Prostate gland (tissue), 2 donors: Measurements from ENCODE around the gene PTF1A.

Experiments used
- POLR2A ChIP-seq: fragments of 450-650 bp; IDR thresholded peaks from one replicate; pipeline ENCODE4 v1.6.1; 2016; ENCODE audit warnings: antibody characterized with exemption, mild to moderate bottlenecking
- POLR2AphosphoS5 ChIP-seq: sonication (generic); formaldehyde crosslinking; IDR thresholded peaks from one replicate; pipeline ENCODE4 v1.6.1; 2017; ENCODE audit warnings: antibody characterized with exemption
- TF ChIP-seq, protein P1 (sequence below), 4 experiments: fragments of 200-600 bp in 2 of 4; fragments of 450-650 bp in 2 of 4; sonication (generic) in 2 of 4; IDR thresholded peaks; 1 replicate in 3 of 4; 2 replicates in 1 of 4; pipeline ENCODE4 v1.5.1; 2016 to 2019; ENCODE audit warnings: antibody characterized with exemption in 4 of 4, mild to moderate bottlenecking in 2 of 4, moderate library complexity in 2 of 4

- TF ChIP-seq, protein P1, sequence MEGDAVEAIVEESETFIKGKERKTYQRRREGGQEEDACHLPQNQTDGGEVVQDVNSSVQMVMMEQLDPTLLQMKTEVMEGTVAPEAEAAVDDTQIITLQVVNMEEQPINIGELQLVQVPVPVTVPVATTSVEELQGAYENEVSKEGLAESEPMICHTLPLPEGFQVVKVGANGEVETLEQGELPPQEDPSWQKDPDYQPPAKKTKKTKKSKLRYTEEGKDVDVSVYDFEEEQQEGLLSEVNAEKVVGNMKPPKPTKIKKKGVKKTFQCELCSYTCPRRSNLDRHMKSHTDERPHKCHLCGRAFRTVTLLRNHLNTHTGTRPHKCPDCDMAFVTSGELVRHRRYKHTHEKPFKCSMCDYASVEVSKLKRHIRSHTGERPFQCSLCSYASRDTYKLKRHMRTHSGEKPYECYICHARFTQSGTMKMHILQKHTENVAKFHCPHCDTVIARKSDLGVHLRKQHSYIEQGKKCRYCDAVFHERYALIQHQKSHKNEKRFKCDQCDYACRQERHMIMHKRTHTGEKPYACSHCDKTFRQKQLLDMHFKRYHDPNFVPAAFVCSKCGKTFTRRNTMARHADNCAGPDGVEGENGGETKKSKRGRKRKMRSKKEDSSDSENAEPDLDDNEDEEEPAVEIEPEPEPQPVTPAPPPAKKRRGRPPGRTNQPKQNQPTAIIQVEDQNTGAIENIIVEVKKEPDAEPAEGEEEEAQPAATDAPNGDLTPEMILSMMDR (IDR thresholded peaks at IDR 0.05) = no peak
- TF ChIP-seq POLR2A (no peak), POLR2AphosphoS5 (no peak)
Measured at GRCh38 chr10:23201837-23202236, 9.7 kb downstream of the PTF1A start.
